ENCODE measurements around the gene CPXM1.

CPXM1 gene

GRCh38 chr20:2747676-2748235 is 52.7 kb downstream of the CPXM1 start:
- no peak for DNase-seq

GRCh38 chr20:2746636-2747265 is 53.7 kb downstream of the CPXM1 start:
- DNase-seq = no peak

- no peak for DNase-seq
These were observed 54.3 kb downstream of the CPXM1 start for GRCh38 chr20:2745936-2746635.

- DNase-seq = no peak
These were observed 55.1 kb downstream of the CPXM1 start for GRCh38 chr20:2745060-2745910.

Data from CD4-positive, alpha-beta T cell treated with Interleukin-12 subunit alpha and Interleukin-12 subunit beta, for 1 hour (primary cell).